HG02852 (cell line): ENCODE data around the gene SUN5.
"Not testable (repeated sequence)": the region's sequence is repeated elsewhere in the genome, so short reads cannot be mapped to it uniquely, and the experiment has no call there.

ENCODE experiments used
- ATAC-seq: cut with Tn5 transposase; IDR thresholded peaks from one replicate; pipeline ENCODE4 v1.9.1; 2021; ENCODE audit warnings: mild to moderate bottlenecking, moderate library complexity; ENCODE audit not compliant: unreplicated experiment

SUN5 gene

GRCh38 chr20:32966881-32967781 is 37.1 kb downstream of the SUN5 start:
- no peak for ATAC-seq

DNA sequence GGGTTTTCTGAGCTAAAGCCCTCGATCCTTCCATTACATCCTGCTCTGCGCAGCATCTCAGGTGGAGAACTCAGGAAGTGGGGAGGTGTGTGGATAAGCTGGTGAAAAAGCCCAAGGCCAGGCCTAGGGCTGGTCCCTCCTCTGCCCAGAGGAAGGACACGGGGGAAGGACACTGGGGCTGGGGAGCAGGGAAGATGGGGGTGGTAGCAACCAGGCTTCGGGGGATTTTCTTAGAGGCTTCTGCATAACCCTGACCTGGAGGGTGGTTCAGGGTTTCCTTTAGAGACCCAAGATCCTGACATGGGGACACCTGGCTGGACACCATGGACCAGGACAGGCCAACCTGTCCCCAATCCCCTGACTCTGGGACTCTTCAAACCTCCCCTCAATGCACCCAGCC is 37.9 kb downstream of the SUN5 start:
- ATAC-seq: no peak

GRCh38 chr20:32965581-32966373 is 38.5 kb downstream of the SUN5 start:
- no peak for ATAC-seq

DNA sequence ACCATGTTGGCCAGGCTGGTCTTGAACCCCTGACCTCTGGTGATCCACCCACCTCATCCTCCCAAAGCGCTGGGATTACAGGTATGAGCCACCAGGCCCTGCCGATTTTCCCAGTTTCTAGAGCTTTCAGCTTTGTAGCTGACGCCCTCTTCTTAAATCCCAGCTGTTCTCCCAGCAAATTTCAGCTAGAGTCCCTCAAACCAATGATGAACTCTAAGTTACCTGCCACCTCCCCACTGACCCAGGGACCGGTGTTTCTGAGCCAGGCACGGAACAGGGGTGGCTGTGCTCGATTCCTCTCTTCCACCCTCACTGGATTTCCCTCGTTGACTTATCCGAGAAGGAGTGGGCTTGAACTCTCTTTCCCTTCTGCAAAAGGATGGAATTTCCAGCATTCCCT is 39.1 kb downstream of the SUN5 start:
- no peak for ATAC-seq

DNA sequence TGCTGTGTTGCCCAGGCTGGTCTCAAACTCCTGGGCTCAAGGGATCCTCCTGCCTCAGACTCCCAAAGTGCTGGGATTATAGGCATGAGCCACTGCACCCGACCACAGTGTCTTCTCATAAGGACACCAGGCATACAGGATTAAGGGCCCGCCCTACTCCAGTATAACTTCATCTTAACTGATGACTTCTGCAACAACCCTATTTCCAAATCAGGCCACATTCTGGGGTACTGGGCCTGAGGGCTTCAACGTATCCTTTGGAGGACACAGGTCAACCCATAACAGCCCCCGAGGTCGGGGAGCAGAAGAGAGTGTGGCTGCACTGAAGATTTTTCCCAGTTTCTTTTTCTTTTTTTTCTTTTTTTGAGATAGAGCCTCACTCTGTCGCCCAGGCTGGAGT is 39.7 kb downstream of the SUN5 start:
- ATAC-seq: no peak

- ATAC-seq: no peak
These were observed 41.1 kb downstream of the SUN5 start for GRCh38 chr20:32963176-32963575.

DNA sequence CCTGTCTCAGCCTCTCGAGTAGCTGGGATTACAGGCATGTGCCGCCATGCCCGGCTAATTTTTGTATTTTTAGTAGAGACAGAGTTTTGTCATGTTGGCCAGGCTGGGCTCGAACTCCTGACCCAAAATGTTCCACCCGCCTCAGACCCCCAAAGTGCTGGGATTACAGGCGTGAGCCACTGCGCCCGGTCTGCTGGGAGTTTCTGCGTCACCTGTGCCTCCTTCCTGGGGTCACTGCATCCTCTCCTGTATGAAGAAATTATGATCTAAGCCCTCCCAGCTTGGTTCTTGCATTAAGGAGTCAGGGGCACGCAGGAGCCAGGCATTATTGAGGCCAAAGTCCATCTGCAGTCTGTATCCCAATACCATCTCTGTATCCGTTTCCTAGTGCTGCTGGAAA is 41.6 kb downstream of the SUN5 start:
- not testable (repeated sequence) for ATAC-seq

DNA sequence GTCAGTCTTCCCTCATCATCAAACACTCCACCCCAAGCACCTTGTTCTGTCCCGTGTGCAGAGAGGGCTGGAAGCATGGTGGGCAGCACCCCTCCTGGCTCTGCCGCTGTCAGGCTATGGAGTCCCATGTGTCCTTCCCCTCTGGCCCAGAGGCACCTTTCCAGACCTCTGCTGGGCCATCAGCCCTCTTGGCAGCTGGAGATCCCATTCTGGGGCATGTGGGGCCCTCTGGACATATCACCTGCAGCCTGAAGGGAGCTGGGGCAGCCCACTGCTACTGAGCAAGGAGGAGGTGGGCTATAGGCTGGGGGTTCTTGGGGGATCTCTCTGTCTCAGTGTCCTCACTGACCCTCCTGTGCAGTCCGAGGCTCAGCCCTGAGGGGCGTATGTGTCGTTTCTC is 42.2 kb downstream of the SUN5 start:
- no peak for ATAC-seq

GRCh38 chr20:32960849-32961731 is 43.1 kb downstream of the SUN5 start:
- no peak for ATAC-seq

DNA sequence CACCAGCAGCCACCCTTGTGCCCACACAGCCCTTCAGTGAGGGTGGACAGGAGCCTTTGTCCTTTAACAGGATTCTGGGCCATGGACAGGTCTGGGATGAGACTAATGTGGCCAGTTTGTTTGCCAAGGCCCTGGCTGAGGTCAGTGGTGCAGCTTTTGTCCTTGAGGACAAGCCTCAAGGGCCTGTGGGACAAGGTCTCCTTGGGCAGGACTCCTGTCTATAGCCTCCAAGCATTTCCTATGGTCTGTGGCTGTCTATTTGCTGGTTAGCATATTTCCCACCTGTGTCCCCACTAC is 44.1 kb downstream of the SUN5 start:
- no peak for ATAC-seq

- ATAC-seq: no peak
These were observed 44.6 kb downstream of the SUN5 start for GRCh38 chr20:32959351-32960221.

GRCh38 chr20:32958574-32958973 is 45.7 kb downstream of the SUN5 start:
- ATAC-seq: no peak

DNA sequence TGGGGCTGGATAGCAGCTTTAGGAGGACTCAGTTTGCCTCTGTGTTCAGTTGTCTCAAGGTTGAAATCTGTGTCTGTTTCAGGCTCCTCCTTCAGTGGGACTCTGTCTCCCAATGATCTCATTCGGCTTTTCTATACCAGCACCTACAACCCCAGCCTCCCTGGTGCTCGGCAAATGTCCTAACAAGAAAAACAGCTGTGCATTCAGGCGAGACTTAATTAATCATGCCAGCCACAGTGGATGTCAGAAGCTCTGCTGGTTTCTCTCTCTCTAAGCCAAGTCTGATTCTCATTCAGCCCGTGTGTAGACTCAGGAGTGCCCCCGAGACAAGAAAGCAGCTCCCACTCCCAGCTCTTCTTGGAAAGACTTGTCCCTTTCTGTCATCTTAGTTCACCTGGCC is 46.8 kb downstream of the SUN5 start:
- no peak for ATAC-seq

DNA sequence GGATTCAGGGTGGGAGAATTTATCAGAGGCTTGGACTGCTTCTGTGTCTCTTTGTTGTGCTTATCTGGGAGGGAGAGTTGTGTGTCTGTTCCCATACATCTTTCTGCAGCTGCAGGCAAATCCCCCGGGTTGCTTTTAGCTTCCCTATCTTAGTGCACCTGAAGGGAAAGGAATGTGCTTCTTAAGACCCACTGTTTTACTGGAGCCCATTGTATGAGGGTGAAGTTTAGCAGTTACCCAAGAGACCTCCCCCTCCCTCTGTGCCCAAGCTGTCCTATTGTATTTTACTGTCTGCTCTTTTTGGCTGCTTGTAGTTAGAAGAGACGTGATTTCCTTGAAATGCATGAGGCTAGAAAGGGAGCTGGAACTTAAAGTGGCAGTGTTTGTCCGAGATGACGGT is 53.7 kb downstream of the SUN5 start:
- ATAC-seq: not testable (repeated sequence)

- ATAC-seq: no peak
These were observed 57.6 kb downstream of the SUN5 start for GRCh38 chr20:32946629-32947028.

- no peak for ATAC-seq
These were observed 58.5 kb downstream of the SUN5 start for GRCh38 chr20:32945710-32946221.

DNA sequence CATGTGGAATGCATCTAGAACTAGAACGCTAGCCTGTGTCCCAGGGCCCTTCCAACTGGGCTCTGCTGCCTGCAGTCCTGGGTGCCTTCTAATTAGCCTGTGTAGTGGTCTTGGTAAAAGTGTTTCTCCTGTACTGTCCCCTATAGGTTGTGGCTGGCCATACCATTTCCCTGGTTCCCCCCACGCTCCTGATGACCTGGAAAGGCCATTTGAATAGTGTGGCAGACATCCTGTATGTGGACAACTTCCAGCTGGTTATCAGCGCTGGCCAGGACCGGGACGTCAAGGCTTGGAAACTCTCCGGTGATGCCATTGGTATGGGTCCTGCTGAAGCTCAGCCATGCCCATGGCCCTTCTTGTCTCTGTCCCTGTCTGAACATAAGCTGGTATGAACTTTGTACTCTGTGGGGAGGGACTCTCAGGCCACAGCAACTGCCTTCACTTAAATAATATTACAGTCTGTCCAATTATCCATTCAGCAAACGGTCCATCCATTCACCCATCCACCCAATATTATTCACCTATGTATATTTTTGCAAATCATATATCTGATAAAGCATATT is 60.7 kb downstream of the SUN5 start:
- no peak for ATAC-seq

DNA sequence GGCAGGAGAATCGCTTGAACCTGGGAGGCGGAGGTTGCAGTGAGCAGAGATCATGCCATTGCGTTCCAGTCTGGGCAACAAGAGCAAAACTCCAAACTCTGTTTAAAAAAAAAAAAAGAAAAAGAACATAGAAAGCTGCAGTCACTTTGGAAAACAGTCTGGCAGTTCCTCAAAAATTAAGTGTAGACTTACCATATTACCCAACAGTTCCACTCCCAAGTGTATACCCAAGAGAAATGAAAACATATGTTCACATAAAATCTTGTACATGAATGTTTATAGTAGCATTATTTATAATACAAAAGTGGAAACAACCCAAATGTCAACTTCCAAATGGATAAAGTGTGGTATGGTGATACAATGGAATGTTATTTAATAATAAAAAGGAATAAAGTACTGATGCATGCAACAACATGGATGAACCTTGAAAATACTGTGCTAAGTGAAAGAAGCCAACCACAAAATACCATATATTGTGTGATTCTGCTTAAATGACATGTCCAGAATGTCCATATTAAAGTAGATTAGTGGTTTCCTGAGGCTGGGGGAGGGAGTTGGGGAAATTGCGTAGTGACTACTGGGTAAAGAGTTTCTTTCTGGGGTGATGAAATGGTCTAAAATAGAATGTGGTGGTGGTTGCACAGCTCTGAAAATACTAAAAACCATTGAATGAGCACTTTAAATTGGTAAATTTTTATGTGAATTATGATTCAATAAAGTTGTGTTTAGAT is 62.9 kb downstream of the SUN5 start:
- no peak for ATAC-seq

DNA sequence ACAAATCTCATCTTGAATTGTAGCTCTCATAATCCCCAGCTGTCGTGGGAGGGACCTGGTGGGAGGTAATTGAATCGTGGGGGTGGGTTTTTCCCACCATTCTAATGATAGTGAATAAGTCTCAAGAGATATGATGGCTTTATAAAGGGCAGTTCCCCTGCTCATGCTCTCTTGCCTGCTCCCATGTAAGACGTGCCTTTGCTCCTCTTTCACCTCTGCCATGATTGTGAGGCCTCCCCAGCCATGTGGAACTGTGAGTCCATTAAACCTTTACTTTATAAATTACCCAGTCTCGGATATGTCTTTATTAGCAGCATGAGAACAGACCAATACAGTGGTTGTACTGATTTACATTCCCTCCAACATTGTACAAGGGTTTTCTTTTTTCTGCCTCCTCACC is 69.7 kb downstream of the SUN5 start:
- ATAC-seq: no peak
